RPMI8226 (cell line): ENCODE measurements around the gene EXT2.

Experiments
- DNase-seq: peaks from one replicate; pipeline ENCODE4 v3.0.0-alpha.2; 2015

Gene EXT2

DNA sequence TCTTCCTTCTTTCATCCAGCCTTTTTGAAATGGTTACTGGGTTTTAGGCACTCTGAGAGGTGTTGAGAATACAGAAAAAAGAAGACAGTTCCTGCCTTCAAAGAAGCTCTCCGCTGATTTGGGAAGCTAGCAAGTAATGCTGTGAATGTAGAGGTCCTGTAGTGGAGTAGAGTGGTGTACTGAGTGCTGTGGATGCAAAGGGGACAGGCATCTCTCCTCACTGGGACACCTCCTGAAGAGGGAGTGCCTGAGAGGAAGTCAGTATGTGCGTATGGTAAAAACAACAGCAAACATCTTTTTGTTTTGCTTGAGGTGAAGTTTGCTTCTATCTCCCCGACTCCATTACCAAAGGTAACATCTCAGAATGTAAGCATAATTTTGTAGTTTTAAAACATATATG, 77.5 kb downstream of the EXT2 start:
- DNase-seq: no peak

DNA sequence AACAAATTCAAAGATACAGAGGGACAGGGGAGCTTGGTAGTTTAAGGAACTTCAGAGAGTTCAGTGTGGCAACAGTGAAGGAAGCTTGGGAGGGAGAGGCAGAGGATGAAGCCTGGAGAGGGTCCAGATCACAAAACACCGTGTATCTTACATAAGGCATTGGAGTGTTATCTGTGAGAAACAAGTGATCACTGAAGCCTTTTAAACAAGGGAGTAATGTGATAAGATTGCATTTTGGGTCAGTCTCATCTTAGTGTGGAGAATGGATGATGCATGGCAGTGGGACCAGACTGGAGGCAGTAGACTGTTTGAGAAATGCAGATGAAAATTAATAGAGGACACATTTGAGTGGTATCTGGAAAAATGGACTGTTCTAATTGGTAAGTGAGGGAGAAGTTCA, 79.4 kb downstream of the EXT2 start:
- DNase-seq: no peak

DNA sequence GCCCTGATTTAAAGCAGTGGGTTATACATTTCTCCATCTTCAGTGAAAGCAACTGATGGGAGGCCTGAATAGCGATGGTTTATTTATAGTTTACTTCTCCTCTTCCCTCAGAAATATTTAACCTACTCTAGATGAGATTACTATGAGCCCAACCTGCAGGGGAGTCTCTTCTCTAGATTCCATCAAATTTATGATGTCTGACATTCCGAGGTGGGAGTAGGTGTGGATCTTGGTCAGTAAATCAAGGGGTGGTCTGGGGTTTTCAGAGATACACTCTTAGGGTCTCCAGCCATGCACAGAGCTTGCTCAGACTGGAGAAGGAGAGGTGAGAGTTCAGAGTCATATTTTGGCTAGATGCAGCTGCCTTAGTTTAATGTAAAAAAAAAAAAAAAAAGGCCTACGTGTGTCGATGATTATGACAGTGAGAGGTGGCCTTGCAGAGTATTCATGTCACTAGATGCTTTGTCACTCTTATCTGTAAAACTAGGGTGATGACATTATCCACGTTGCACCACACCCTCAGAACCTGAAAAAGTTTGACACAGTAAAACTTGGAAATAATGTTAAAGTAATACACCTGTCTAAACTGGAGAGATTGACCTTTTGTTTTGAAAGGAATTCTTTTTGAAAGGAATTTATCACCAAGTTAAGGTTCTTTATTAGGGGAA, 81.2 kb downstream of the EXT2 start:
- no peak for DNase-seq

DNA sequence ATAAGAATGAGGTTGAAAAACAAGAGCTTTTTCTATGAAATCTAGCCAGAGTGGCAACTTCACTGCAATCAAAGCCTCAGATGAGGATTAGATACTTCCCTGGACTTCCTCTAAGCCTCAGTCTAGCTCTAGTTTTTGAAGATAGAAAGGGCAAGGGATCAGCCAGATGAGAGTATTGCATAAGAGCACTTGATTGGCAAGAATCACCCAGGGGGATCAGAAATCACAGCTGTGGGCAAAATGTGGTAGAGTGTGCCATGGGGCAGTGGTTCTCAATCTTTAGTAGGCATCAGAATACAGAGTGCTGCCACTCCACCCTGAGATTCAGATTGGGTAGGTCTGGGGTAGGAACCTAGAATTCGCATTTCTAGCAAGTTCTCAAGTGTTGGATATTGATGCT, 82.4 kb downstream of the EXT2 start:
- no peak for DNase-seq

DNA sequence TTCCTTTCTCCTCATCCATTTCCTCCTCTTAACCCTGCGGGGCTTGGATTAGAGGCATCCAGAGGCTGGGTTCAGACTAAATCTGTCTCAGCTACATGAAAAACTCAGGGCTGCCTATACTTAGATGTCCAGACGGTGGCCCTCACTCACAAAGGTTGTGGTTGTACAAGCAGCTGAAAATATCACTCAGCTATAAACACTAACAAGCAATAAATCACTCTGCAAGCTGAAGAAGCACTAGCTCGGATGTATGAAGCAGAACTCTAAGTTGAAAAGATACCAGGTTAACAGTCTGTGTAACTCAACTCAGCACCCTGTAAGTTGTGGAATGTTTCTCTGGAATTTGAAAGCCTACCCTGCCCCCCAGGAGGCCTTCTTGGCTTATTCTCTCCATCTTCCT, 82.9 kb downstream of the EXT2 start:
- no peak for DNase-seq

DNA sequence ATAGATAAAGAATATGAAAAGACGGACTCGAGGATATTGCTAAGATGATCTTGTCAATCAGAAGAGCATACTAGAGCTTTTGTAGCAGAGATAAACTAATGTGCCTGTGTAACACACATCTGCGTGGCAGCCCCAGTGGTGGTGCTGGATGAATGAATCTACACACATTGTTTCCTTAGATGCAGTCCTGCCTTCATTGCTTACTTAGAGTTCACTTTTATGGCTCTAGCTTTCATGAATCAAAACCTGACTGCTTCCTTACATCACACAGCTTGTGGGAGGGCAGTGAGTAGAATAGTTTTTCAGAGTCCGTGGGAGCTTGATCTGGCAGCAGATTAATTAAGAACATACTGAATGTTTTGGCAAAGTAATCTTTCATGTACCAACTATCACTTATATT, 83.7 kb downstream of the EXT2 start:
- no peak for DNase-seq

DNA sequence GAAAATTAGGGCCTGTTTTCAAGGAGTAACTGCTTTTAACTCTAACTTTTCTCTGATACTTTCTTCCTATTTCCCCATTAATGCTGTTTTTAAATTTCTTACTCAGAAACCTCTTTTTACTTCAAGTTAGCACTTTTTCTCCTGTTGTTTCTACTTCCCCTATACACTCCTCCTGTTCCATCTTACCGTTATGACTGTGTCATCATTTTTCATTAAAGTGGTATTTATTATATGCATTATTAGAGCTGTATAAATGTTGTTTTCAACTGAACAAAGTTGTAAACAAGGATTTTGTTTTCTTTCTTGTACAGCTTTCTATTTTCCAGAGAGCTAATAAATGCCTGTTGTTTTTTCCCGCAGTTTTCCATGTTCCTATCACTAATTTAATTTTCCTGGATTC, 84.6 kb downstream of the EXT2 start:
- no peak for DNase-seq

DNA sequence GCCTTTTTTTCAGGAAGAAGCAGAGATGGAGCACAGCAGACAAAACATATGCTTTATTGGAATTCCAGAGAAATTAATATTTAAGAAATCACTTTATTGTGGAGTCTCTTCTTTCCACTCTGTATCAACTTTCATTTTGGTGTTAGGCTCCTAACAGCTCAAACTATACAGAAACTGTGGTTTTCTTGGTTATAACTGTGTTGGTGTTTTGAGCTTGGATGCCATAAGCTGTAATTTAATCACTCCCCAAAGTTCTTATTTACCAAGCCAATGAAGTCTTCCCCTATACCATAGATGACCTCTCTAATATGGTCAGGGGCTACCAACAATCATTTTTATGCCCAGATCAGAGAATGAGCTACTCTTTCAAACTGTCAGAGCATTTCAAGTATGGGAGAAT, 90.0 kb downstream of the EXT2 start:
- DNase-seq: no peak

DNA sequence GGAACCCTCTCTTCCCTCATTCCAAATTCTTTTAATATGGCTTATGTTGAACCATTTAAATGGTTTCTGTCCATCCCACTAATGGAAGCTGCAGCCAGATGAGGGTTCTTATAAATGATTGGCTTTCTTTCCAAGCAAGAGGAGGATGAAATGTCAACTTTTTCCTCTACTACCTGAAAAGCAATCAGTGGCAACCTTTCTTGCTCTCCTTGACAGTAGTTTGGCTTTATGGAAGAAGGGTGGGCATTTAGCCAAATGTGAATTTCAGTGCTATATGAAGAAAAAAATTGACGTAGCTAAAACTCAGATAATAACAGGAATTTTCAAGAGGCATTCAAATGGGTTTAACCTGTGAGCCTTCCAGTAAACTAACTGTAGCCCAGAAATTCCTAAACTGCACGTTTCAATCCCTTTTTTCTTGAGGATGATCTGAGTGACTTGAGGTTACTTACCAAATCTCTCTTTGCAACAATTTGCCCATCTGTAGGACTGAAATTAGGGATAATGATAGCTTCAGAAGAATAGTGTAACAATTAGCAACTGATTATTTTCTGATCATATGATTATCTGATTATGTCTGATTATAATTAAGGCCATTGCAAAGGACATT, 90.9 kb downstream of the EXT2 start:
- DNase-seq: no peak

DNA sequence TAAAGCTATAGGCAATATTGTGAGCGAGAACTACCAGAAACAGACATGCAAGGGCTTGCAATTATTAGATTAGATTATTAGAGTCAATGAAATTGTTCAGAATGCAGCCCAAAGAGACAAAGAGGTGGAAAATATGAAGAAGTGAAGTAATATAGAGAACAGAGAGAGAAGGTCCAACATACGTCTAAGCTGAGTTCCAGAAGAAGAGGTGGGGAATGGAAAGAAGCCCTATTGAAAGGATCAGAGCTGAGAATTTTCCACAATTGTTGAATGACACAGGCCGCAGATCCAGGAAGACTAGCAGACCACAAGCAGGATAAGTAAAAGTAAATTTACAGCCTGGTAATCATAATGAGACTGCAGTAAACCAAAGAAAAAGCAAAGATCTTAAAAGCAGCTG, 93.2 kb downstream of the EXT2 start:
- no peak for DNase-seq

DNA sequence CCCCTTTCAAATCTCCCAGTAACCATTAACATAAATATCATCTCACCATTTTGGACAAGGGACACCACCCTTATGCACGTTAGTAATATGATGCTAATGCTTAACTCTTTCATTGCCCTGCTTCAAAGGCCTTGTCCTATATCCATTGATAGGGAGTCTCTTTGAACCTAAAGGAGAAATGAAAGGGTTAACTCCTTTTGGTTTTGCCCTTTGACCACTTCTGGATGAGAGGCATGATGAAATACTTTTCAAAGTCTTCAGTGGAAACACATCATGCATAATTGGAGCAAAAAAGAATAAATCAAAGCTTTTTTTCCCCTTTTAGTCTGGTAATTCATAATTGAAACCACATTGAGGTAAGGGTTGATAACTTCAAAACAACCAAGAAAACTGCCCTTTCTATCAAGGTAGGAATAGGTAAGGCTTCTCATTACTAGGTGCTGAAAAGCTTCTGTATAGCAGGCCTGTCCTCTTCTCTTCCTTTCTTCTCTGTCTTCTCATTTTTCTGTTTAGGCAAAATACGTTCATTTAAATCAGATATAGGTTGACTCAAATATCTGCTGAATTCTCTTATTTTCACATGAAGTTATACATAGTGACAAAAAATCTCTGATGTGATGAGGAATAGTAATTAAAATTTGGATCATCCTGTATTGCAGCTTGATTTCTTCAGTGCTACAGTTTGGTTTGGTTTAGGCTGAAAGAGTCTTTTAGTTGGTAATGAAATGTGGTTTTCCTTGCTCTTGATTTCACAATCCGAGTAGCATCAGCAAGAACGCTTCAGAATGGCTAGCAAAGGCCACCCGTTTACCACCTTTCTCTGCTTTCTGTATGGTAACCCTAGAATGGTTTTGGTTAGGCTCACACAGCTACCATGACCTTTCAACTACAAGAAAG, 94.8 kb downstream of the EXT2 start:
- DNase-seq: no peak

DNA sequence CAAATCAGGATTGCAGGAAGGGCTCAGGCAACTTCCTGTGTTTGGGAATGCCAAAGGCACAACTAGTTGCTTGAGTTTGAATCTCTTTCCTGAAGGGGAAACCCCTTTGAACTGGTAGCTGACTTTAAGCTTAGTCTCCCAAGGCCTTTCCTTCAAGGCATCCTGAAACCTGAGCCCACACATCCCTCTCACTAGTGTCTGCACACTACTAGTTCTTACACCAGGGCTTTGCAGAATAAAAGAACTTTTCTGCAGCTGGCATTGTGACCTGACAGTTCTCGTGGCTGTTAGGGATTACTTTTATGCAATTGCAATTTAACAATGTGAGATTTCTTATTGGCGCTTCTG, 95.4 kb downstream of the EXT2 start:
- DNase-seq: no peak

DNA sequence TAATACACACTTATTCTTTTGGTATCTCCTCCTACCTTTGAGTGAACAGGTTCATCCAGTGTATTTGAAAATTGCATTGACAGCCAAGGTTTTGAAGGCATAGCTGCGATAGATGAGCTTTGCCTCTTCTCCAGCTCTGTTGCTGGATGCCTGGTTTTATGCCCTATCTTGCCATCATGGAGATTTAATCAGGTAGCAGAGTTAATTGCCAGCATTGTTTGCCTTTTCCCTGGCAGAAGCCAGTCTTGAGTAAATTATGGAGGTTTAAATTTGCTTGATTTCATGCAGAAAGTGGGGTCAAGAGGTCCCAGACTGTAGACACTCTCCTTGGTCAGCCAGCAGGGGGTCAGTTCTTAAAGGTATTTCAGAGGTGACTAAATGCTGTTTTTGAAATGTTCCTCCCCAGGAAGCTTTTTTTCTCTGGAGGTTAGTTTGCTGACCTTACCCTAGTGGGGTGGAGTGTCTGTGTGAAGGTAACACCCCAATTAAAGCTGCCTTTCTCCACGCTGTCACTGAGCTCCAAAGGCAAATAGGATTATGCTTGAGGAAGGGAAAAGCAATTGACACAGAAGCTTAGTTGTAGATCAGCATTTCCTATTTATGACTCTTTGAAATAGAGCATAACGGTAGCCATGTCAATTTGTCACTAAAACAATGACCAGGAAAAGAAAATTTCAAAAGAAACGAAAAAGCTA, 96.0 kb downstream of the EXT2 start:
- no peak for DNase-seq

DNA sequence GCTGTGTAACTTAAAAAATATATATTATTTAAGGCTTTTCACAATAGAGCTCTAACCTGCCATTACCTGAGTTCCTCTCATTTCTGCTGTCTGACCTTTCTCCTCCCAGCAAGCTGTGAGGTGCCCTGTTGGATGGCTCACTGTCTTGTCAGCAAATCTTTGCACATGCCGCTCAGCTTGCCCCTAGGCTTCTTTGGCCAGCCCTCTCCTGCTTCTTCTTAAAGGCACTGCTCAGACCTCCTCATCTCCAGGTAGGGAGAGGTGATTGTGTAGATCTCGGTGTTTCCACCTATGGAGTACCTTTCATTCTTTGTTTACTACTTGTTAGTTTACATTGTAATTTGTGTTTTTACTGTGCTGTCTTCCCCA, 96.5 kb downstream of the EXT2 start:
- DNase-seq: no peak

DNA sequence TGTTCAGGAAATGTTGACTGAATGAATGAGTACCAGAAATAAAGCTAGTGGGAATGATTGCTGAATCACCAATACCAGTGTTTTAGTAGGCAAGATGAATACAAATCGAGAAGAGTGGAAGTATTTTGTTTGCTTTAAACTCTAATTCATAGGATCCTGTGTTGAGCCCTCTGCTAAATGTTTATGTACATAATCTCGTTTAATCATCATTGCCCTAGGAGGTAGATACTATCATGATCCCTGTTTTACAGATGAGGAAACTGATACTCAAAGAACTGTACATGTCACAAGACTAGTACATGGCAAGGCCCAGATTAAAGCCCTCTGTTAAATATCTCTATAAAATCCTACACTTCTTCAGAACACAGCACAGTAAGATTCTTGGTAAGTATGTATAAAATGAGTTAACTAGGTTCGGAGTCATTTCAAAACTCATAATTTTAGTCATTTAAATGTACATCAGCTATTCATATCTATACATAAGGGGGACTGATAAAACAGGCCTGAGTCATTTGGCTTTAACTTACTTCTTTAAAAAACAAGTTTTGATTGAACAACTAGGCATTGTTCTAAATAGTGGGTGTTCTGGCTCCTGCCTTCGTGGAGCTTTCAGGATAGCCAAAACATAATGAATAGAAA, 97.1 kb downstream of the EXT2 start:
- DNase-seq: no peak

DNA sequence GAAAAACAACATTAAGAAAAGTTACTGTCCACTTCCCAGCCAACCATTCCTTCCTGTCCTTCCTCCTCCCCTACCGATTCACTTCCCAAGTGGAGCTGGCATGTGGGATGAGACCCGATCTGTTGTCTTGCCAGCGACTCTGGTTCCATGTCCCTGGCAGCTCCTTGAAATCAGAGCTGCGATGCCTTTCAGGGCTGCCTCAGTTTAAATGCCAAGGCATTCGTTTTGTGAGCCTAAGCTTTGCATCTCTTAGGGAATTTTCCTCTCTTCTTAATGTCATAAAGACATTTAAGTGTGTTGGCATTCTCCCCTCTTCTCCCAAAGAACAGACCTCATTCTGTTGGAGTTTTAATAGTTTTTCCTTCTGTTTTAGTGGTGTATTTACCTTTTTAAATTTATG, 98.4 kb downstream of the EXT2 start:
- no peak for DNase-seq

DNA sequence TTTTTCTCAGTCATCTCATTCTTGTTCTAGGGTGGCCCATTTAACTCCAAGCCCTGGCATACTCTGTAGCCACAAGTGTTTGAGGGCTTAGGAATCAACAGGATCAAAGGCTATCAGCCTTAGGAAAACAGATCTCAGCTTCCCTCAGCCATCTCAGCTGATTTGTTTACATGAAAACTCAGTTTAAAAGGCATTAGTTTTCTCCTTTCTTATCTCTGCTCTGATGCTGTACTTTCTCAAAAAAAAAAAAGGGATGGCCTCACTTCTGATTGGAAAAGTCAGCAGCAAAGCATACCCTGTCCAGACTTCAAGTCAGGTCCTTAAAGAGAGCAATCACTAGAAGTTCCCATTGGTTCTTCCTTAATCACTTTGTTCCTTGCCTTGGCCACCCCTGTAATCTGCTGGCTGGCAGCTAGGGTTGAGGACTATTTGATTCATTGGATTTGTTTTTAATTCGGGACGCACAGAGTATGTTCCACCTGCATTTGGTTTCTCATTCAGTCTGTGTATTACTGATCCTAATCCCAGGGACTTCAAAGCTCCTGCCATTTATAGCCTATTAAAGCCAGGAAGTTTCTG, 102.8 kb downstream of the EXT2 start:
- DNase-seq: no peak

DNA sequence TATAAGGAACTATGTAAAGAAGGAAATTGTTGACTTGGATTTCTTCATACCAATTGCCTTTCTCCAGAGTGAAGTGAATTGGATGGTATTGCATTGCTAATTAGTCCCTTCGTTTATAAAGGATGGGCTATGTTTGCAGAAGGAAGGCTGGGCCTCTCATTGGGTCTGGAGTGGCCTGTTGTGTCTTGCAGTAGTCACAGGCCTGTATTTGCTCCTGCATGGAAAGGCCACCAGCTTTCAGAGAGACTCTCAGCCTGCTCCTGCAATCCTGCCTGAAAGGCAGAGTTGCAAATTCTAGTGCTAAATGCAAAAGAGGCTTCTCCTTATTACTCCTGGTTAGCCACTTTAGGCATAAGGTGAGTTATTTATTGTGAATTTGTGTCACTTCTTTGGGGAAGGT, 103.8 kb downstream of the EXT2 start:
- DNase-seq: no peak

DNA sequence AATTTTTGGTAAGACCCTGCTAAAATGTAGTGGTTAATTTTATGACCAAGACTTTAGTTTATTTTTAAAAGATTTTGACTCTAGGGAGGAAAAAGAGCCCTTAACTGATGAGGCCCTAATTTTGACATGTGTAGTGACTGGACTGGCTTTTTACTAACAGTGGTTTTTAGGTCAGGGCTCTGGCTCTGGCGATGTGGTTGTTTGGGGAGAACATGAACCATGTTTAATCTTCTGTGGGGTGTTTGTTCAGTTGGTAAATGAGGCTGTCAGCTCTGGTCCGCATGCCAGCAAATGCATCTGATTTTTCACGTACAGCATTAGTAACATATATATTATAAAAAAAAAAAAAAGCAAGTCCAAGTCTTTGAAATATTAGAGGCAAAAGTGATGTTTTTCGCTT, 104.3 kb downstream of the EXT2 start:
- DNase-seq: no peak

DNA sequence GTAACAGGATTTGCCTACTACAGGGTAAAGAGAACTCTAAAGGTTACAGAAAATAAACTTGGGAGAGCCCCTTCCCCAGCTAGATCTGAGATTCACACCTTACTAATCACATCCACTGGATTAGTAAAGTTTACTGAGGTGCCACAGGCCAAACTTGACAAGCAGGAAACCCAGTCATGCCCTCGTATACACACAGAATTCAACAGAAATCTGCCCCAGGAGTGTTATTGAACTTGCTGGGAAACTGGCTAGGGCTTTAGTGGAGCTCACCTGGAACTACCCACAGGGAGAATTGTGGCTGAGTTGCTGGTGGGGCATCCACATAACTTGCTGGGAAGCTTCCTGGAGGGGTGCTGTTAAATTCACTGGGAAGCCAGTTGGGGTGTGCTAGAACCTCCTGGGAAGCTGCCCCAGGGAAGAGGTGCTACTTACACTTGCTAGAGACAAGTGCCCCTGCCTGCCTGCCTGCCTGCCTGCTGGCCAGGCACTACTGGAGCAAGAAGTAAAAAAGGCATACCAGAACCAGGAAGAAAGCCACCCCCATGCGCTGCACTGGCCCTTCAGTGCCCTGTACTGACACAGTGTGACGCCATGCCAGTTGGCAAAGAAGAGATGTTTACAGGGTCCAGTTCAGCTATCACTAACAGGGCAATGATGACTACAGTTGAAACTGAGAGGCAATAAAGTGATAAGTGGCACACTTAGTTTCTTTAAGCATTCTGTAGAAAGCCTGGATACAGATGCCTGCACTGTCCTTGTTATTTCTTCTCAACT, 108.0 kb downstream of the EXT2 start:
- DNase-seq: no peak

DNA sequence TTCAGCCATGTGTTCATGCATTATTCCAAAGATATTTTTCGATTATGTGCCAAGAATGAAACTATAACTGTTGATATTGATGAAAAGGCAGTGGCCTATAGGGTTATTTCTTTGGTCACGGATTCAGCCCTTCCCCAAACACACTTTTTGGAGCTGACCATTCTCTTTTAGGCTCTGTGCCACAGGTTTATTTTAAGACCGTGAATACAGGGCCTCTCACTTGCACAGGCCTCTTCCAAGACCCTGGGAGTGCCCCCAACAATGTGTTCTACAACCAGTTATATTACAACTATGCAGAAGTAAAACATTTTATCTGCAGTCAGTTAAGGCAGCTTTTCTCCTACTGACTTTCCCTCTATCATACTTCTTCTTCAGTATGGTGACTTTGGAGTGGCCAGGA, 109.9 kb downstream of the EXT2 start:
- no peak for DNase-seq

DNA sequence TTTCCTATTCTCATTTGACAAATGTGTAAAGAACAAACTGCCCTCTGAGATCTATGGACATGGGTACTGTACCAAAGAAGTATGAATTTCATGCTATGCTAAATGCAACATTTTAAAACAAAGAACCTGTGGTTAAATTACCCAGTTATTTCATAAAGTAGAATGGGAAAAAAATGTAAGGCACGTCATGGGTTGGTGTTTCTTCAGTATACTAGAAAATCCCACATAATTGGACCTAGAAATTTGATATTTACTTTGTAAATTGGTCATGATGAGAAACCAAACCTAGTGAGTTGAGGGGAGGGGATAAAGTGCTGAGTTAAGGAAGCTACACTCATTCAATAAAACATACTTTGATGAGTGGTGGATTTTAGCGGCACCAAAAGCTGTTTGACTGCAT, 110.4 kb downstream of the EXT2 start:
- no peak for DNase-seq
